Osteocyte (in vitro differentiated cells): ENCODE measurements around the gene USP48. TPM values are rescaled to one million over a fixed set of nuclear protein-coding genes. Genes with fewer than 3 reads are reported as not detected.
A peak's percentile ranks its signal among the peaks of the same experiment; 100 is the strongest.

Source experiments
- DNase-seq: peaks from one replicate; pipeline ENCODE4 v3.0.0; 2021; ENCODE audit warnings: mixed read lengths; ENCODE audit not compliant: unreplicated experiment; ENCODE audit errors: extremely low spot score
- H3K27ac Mint-ChIP-seq: one replicate; pipeline ENCODE4 v1.8.0; 2021; ENCODE audit warnings: mild to moderate bottlenecking, mixed read lengths; ENCODE audit not compliant: unreplicated experiment
- H3K27me3 Mint-ChIP-seq: one replicate; pipeline ENCODE4 v1.8.0; 2021; ENCODE audit warnings: mixed read lengths; ENCODE audit not compliant: unreplicated experiment
- H3K36me3 Mint-ChIP-seq: one replicate; pipeline ENCODE4 v1.8.0; 2021; ENCODE audit warnings: mixed read lengths; ENCODE audit not compliant: unreplicated experiment
- H3K4me1 Mint-ChIP-seq: one replicate; pipeline ENCODE4 v1.8.0; 2021; ENCODE audit warnings: mixed read lengths; ENCODE audit not compliant: unreplicated experiment
- H3K4me3 Mint-ChIP-seq: one replicate; pipeline ENCODE4 v1.8.0; 2021; ENCODE audit warnings: mild to moderate bottlenecking, moderate library complexity, mixed read lengths; ENCODE audit not compliant: unreplicated experiment
- H3K9me3 Mint-ChIP-seq: one replicate; pipeline ENCODE4 v1.8.0; 2021; ENCODE audit warnings: mixed read lengths; ENCODE audit not compliant: unreplicated experiment
- CTCF ChIP-seq: fragments of 200-600 bp; sonication (generic); IDR thresholded peaks from 2 replicates; pipeline ENCODE4 v1.5.0; 2021; ENCODE audit warnings: antibody characterized with exemption, mild to moderate bottlenecking, moderate library complexity
- total RNA-seq: library from RNA; stranded (reverse); gene quantifications from 2 replicates; pipeline ENCODE4 v1.2.1, GENCODE V29; 2021

The USP48 gene
- total RNA-seq, 1 donor from 2014 or later = 73.6 TPM

DNA sequence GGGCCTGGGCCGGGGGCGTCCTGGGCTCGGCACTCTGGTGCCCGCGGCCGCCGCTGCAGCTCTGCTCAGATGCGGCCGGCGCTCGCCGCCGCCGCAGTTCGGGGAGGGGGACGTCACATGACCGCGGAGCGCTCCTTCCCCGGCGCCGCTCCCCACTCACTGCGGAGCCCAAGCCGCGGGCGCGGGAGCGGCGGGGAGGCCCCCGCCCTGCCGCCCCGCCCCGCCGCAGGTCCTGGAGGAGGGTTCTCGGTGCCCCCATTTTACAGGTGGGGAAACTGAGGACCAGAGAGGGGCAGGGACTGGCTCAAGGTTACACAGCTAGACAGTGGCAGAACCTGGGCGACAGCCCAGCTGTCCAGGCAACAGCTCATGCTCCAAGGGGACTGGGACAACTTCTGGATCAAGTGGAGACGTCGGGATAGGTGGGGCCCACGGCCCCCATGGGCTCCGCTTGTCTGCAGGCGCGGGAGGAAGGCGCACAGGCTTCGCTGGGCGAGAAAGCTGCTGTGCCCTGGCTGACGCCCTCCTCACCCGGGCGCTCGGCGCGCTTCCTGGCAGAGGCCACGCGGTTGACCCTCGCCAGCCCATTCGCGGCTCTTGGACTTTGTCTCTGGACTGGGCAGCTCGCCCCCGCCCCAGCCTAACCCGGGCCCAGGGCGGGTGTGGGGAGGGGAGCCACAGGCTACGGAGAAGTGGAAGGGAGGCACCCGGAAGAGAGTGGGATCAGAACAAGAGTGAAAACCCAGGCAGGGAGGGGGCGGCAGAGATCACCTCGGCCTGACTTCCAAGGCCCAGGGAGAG lies 113.5 kb downstream of the USP48 start, which contains the start of gene RAP1GAP:
TSS of gene RAP1GAP (minus strand) at position 100 of the 801 bp plus-strand sequence. CDS start 49,325 bp downstream, outside the sequence.
- no peaks in the 10 kb centered on the region for H3K9me3 Mint-ChIP-seq
- H3K27ac Mint-ChIP-seq = no peak within 1 kb of the TSS
- H3K4me1 Mint-ChIP-seq = peaks cover 40% of the 10 kb centered on the region
- peaks cover 10% of the 10 kb centered on the region for H3K27me3 Mint-ChIP-seq
- no peak for DNase-seq
- peak; percentile 21 for TF ChIP-seq CTCF
- peak within 1 kb of the TSS; percentile 59 for H3K4me3 Mint-ChIP-seq
- no peaks in the 10 kb centered on the region for H3K36me3 Mint-ChIP-seq

GRCh38 chr1:21668951-21669257 lies 114.0 kb downstream of the USP48 start:
- Mint-ChIP-seq H3K9me3 (no peaks in the 10 kb centered on the region), H3K27me3 (peaks cover 13% of the 10 kb centered on the region), H3K36me3 (no peaks in the 10 kb centered on the region), H3K27ac (no peak overlapping the region), H3K4me1 (peaks cover 36% of the 10 kb centered on the region), H3K4me3 (peak overlapping the region; percentile 42)
- no peak for TF ChIP-seq CTCF
- no peak for DNase-seq

DNA sequence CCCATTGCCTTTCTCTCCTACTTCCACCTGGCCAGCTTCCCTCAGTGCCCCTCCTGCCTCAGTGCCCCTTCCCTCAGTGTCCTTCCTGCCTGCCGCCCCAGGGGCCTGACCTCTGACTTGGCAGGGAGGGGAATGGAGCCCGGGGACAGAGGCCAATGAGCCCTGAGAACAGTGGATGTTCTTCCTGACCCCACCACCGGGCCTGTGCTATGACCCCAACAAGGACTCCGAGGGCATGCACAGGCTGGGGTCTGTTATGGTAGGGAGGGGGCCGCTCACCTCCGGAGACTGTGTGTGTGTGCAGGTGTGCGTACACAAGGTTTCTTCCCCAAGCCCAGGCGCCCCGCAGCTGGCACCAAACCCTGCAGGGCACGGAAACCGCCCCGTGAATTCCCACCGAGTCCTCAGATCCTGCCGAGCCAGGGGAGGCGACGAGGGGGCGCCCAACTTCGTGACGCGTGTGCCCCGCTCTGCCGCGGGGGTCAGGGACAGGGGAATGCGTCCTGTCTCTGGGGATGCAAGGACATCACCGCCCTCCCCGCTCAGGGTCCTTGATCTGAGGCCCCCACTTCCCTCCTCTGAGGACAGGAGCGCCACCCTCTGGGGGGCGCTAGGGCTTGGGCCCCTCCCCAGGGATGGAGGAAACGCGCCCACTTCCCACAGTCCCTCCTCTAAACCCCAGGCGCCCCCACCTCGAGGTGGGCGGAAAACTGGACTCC lies 114.6 kb downstream of the USP48 start:
- TF ChIP-seq CTCF = peak; percentile 17
- no peak for DNase-seq
- Mint-ChIP-seq H3K27me3 (peaks cover 13% of the 10 kb centered on the region), H3K9me3 (no peaks in the 10 kb centered on the region), H3K36me3 (no peaks in the 10 kb centered on the region), H3K4me3 (peak overlapping the region; percentile 42), H3K4me1 (peaks cover 31% of the 10 kb centered on the region), H3K27ac (no peak overlapping the region)

DNA sequence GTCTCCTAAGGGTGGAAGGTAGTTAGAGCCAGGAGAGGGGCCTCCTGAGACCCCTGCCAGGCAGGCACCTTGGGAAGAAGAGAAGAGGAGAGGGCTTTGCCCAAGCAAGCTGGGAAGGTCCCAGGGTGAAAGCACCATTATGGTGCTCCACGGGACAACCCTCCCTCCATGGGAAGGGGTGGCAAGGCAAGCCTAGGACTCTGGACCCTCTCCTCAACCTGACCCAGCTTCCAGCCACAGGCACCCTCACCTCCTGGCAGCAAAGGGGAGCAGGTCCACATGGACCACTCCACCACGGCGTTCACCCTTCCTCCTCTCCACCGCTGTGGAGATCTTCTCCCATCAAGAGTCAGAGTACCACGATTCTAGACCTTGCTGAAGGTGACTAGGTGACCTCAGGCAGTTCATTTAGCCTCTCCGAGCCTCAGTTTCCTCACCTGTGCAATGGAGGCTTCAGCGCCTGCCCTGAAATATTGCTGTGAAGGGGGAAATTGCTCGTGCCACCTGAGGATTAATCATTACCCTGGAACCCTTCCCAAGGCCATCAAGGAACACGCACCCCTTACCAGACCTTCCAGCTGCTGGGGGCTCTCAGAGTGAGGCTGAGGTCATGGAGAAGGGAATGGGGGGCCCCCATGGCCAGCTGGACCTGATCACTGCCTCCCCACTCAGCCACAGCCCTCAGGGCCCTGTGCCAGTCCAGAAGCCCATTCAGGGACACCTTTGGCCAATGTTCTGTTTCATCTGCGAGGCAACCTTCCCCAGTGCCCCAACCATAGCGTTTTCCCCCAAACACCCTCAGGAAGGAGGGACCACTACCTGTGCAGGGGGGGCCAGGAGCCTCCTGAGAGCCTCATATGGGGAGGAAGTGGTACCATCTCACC lies 115.4 kb downstream of the USP48 start:
- Mint-ChIP-seq H3K27me3 (peaks cover 13% of the 10 kb centered on the region), H3K36me3 (no peaks in the 10 kb centered on the region), H3K4me3 (peak overlapping the region; percentile 22), H3K4me1 (peaks cover 23% of the 10 kb centered on the region), H3K27ac (no peak overlapping the region), H3K9me3 (no peaks in the 10 kb centered on the region)
- no peak for TF ChIP-seq CTCF
- no peak for DNase-seq
